GM20000 (cell line): ENCODE measurements around the gene FILIP1.

ENCODE experiments used
- DNase-seq: peaks from one replicate; pipeline ENCODE4 v3.0.0; 2012; ENCODE audit warnings: low spot score
- CTCF ChIP-seq: IDR thresholded peaks from 2 replicates; pipeline ENCODE4 v1.5.1; 2012; ENCODE audit warnings: mild to moderate bottlenecking, control low read depth; ENCODE audit errors: extremely low read depth, missing control alignments

Gene FILIP1

GRCh38 chr6:75495011-75495410 lies 1.4 kb upstream of the FILIP1 start:
- no peak for TF ChIP-seq CTCF
- DNase-seq: no peak

DNA sequence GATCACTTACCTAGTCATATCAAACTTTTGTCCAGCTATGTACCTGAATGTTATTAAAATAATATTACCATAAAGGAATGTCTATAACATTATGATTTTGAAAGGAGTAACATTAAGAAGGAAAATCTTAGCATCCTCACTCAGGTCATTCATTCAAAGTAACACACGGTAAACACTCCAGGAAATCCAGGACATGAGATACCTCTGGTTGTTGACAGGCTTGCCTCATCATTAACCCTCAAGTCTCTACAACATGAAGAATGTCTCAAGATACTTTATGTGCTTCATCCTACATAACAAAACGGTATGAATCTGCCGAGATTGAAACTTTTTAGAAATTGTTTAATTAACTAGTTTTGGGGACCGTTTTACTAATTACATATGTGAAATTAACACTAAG lies 690 bp upstream of the FILIP1 start:
- no peak for TF ChIP-seq CTCF
- DNase-seq: no peak

DNA sequence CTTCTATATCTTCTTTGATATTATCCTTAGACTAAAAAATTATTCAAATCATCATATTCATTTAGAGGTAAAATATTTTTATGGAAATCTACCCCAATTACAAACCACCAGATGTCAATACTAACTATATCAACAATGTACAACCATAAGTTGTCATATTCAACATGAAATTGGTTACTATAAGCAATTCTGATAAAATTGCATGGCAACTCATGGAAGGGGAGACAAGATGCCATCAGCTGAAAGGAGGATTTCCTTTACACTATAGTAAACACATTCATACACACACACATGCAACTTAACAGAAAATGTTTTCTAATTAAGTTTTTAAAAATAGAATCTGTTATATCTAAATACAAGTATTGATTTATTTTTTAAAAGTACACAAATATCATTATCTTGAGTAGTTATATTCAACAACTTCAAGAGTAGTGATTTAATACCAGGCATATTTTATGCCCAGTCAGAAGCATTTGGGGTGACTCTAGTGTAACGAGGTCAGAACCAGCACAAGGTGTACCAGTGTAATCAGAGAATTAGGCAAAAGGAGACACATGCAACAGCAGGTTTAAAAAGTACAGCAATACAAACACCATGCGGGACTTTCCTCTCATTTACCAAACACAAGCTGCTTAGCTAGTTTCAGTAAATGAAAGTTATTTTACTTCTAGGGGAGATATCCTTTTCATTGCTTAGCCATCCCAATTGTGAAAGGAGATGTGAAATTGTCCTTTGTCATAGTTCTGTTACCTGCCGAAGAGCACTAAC lies 1.0 kb downstream of the FILIP1 start:
- TF ChIP-seq CTCF: no peak
- no peak for DNase-seq

DNA sequence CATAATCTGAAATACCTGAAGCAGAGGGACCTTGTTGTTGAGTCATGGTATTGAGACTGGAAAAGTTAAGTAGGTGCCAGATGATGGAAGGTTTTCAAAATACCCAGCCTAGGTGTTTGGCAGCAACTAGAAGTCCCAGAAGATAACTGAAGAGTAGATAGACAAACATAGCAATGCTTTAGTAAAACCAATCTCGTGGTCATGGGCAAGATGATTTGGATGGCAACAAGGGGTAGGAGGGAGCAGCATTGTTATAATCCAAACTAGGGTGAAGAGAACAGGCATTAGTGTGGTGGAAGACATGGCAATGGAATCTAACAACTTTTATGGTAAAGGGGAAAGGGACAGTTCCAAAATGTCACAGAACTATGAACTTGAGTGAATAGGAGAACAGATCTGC lies 2.3 kb downstream of the FILIP1 start:
- DNase-seq: no peak
- no peak for TF ChIP-seq CTCF

- DNase-seq: no peak
- no peak for TF ChIP-seq CTCF
Measured at GRCh38 chr6:75490706-75491105, 2.9 kb downstream of the FILIP1 start.

GRCh38 chr6:75489025-75489424 lies 4.6 kb downstream of the FILIP1 start:
- TF ChIP-seq CTCF: no peak
- no peak for DNase-seq

DNA sequence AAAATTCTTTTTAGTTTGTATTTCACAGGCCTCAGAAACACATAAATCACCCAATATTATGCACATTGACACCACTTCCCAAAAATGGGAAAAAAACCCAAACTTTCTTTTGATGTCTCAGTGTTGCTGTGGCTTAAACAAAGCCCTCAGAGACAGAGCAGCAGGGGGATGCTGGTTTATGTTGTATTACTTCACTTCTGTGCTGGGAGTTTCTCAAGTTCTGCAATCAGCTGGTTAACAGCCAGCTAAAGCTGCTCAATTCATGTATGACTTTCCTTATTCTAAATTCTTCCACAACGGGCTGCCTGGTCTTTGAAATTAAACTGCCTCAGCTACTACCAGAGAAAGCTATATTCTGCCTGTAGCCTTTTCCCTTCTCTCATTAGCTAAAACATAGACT lies 5.6 kb downstream of the FILIP1 start:
- TF ChIP-seq CTCF: no peak
- DNase-seq: no peak
